H1 (cell line): ENCODE results near the gene OSCP1. TPM values are rescaled to one million over a fixed set of nuclear protein-coding genes. Genes with fewer than 3 reads are reported as not detected.

Source experiments
- ASH2L ChIP-seq: fragments of 200-600, 300-600 bp; sonication (generic); IDR thresholded peaks from one replicate; pipeline ENCODE4 v1.7.1; 2017; ENCODE audit warnings: low read length
- JUN ChIP-seq: IDR thresholded peaks from 2 replicates; pipeline ENCODE4 v1.6.1; 2011; ENCODE audit warnings: low read depth, mild to moderate bottlenecking, improper control_type of control experiment, low read length
- NANOG ChIP-seq: IDR thresholded peaks from 2 replicates; pipeline ENCODE4 v1.6.1; 2011; ENCODE audit warnings: low read length, low read depth, mild to moderate bottlenecking, inconsistent platforms; ENCODE audit not compliant: insufficient read depth, poor library complexity, severe bottlenecking
- SUZ12 ChIP-seq: fragments of 200-600 bp; sonication (generic); IDR thresholded peaks from 2 replicates; pipeline ENCODE4 v1.6.1; 2012; ENCODE audit warnings: mild to moderate bottlenecking, inconsistent platforms, low read length, moderate library complexity, mixed read lengths
- polyA plus RNA-seq, 7 experiments: library from polyadenylated mRNA; depleted of rRNA in 3 of 7; stranded (reverse) in 5 of 7; unstranded in 2 of 7; fragments of >200 nt in 5 of 7; fragments of 200-250 nt in 2 of 7; gene quantifications; 1 replicate in 5 of 7; 2 replicates in 1 of 7; 4 replicates in 1 of 7; pipeline versions ENCODE4 v1.2.1 to v1.2.3, GENCODE V29; 2011 to 2013; ENCODE audit warnings: missing spikeins in 2 of 7, mixed read lengths in 2 of 7
- total RNA-seq: library from RNA; stranded (reverse); fragmentation: NEBNext Ultra II Directional; extraction: Animal tissue kit (Norgen Biotek cat#: 25700); gene quantifications from 2 replicates; pipeline ENCODE4 v1.2.1, GENCODE V29; 2021
- TF ChIP-seq, protein P1 (sequence below): fragments of 300-600 bp; sonication (generic); IDR thresholded peaks from 2 replicates; pipeline ENCODE4 v1.7.1; 2012; ENCODE audit warnings: low read length, moderate library complexity, mild to moderate bottlenecking, inconsistent platforms; ENCODE audit not compliant: insufficient replicate concordance

The OSCP1 gene
- total and polyA plus RNA-seq, 2 of the 8 experiments (the other 6 are each of a cell fraction or from before 2014, with no cell fraction given): 1.8 to 3.3 TPM

DNA sequence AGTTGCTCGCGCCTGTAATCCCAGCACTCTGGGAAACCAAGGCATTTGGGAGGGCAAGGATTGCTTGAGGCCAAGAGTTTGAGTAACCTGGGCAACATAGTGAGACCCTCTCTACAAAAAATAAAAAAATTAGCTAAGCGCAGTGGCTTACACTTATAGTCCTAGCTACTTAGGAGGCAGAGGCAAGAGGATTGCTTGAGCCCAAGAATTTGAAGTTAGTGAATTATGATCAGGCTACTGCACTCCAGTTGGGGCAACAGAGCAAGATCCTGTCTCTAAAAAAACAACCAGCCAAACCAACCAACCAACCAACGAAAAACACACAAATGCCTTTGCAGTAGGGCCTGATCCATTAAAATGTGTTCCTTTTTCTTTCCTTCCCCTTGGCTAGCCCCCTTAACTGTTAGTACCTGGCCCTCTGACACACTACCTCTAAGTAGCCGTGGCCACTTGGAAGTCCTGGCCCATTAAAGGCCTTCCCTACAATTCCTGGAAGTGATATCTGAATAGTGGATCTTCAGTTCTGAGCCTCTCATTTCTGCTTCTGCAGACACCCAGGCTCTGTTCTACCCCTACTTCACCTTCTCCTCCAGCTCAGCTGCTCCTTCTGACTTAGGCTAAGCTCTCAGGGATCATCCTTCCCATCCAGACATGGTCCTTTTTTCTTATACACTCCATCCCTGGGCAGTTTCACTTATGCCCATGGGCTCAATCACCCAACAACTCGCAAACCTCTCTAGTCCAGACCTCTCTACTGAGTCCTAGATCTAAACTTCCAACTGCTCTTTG lies 3.5 kb upstream of the OSCP1 start (continued):
- TF ChIP-seq, protein P1, sequence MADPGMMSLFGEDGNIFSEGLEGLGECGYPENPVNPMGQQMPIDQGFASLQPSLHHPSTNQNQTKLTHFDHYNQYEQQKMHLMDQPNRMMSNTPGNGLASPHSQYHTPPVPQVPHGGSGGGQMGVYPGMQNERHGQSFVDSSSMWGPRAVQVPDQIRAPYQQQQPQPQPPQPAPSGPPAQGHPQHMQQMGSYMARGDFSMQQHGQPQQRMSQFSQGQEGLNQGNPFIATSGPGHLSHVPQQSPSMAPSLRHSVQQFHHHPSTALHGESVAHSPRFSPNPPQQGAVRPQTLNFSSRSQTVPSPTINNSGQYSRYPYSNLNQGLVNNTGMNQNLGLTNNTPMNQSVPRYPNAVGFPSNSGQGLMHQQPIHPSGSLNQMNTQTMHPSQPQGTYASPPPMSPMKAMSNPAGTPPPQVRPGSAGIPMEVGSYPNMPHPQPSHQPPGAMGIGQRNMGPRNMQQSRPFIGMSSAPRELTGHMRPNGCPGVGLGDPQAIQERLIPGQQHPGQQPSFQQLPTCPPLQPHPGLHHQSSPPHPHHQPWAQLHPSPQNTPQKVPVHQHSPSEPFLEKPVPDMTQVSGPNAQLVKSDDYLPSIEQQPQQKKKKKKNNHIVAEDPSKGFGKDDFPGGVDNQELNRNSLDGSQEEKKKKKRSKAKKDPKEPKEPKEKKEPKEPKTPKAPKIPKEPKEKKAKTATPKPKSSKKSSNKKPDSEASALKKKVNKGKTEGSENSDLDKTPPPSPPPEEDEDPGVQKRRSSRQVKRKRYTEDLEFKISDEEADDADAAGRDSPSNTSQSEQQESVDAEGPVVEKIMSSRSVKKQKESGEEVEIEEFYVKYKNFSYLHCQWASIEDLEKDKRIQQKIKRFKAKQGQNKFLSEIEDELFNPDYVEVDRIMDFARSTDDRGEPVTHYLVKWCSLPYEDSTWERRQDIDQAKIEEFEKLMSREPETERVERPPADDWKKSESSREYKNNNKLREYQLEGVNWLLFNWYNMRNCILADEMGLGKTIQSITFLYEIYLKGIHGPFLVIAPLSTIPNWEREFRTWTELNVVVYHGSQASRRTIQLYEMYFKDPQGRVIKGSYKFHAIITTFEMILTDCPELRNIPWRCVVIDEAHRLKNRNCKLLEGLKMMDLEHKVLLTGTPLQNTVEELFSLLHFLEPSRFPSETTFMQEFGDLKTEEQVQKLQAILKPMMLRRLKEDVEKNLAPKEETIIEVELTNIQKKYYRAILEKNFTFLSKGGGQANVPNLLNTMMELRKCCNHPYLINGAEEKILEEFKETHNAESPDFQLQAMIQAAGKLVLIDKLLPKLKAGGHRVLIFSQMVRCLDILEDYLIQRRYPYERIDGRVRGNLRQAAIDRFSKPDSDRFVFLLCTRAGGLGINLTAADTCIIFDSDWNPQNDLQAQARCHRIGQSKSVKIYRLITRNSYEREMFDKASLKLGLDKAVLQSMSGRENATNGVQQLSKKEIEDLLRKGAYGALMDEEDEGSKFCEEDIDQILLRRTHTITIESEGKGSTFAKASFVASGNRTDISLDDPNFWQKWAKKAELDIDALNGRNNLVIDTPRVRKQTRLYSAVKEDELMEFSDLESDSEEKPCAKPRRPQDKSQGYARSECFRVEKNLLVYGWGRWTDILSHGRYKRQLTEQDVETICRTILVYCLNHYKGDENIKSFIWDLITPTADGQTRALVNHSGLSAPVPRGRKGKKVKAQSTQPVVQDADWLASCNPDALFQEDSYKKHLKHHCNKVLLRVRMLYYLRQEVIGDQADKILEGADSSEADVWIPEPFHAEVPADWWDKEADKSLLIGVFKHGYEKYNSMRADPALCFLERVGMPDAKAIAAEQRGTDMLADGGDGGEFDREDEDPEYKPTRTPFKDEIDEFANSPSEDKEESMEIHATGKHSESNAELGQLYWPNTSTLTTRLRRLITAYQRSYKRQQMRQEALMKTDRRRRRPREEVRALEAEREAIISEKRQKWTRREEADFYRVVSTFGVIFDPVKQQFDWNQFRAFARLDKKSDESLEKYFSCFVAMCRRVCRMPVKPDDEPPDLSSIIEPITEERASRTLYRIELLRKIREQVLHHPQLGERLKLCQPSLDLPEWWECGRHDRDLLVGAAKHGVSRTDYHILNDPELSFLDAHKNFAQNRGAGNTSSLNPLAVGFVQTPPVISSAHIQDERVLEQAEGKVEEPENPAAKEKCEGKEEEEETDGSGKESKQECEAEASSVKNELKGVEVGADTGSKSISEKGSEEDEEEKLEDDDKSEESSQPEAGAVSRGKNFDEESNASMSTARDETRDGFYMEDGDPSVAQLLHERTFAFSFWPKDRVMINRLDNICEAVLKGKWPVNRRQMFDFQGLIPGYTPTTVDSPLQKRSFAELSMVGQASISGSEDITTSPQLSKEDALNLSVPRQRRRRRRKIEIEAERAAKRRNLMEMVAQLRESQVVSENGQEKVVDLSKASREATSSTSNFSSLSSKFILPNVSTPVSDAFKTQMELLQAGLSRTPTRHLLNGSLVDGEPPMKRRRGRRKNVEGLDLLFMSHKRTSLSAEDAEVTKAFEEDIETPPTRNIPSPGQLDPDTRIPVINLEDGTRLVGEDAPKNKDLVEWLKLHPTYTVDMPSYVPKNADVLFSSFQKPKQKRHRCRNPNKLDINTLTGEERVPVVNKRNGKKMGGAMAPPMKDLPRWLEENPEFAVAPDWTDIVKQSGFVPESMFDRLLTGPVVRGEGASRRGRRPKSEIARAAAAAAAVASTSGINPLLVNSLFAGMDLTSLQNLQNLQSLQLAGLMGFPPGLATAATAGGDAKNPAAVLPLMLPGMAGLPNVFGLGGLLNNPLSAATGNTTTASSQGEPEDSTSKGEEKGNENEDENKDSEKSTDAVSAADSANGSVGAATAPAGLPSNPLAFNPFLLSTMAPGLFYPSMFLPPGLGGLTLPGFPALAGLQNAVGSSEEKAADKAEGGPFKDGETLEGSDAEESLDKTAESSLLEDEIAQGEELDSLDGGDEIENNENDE: no peak
- TF ChIP-seq SUZ12 (no peak), NANOG (no peak), ASH2L (no peak), JUN (no peak)
